ENCODE results near the gene MCCC2. TPM values are rescaled to one million over a fixed set of nuclear protein-coding genes. Genes with fewer than 3 reads are reported as not detected.

Gene MCCC2
- total and polyA plus RNA-seq, 2 of the 4 experiments (the other 2 are of a cell fraction), result 18.0 to 22.0 TPM

GRCh38 chr5:71623221-71623794 lies 36.2 kb downstream of the MCCC2 start:
- ChIA-PET POLR2A (ENCODE audit: unreplicated experiment) (no interaction called here), CTCF (interaction anchor here (1.7 kb wide), 1 partner anchor 22 kb away, joined by 4 read pairs; no protein-coding TSS in a partner anchor)
- Histone ChIP-seq H3K9me1 (ENCODE audit: insufficient read depth, low read length) (no peaks in the 10 kb centered on the region), H2AK5ac (ENCODE audit: low read depth, low read length) (no peak overlapping the region), H2BK120ac (ENCODE audit: low read depth, low read length) (no peak overlapping the region), H2BK20ac (ENCODE audit: low read depth, low read length) (no peak overlapping the region), H3K14ac (replicated peaks; ENCODE audit: low read depth, low read length) (no peak overlapping the region), H3K4me1 (ENCODE audit: control insufficient read depth, insufficient read depth, low read length) (no peaks in the 10 kb centered on the region), H4K20me1 (ENCODE audit: insufficient read depth, low read length) (no peaks in the 10 kb centered on the region), H2AFZ (replicated peaks; ENCODE audit: low read length, poor library complexity) (no peak overlapping the region), H3K56ac (ENCODE audit: extremely low read depth, insufficient read depth, low read length) (no peak overlapping the region), H3K27ac (ENCODE audit: insufficient read depth, low read length) (no peak overlapping the region), H3K4me2 (ENCODE audit: low read depth, low read length) (no peak overlapping the region), H3K79me1 (ENCODE audit: low read depth in 1 of 2, low read length in 2 of 2) (no peaks in the 10 kb centered on the region), H3K4ac (ENCODE audit: low read depth, low read length) (no peak overlapping the region), H4K5ac (ENCODE audit: low read depth, low read length) (no peak overlapping the region), H3K18ac (ENCODE audit: low read depth, low read length) (no peak overlapping the region), H2BK15ac (ENCODE audit: low read depth, low read length) (no peak overlapping the region), H4K8ac (ENCODE audit: low read depth in 2 of 2, low read length in 2 of 2) (no peak overlapping the region), H4K91ac (ENCODE audit: insufficient read depth, low read depth, low read length) (no peak overlapping the region), H2AK9ac (replicated peaks; ENCODE audit: low read depth, low read length, poor library complexity) (no peak overlapping the region), H3K9ac (ENCODE audit: low read depth, low read length) (no peak overlapping the region), H3K4me3 (ENCODE audit: insufficient read depth, low read depth, low read length) (no peak overlapping the region), H3K23ac (ENCODE audit: low read depth, low read length) (no peak overlapping the region), H3K27me3 (ENCODE audit: control insufficient read depth, insufficient read depth, low read length) (no peaks in the 10 kb centered on the region), H3K36me3 (ENCODE audit: control insufficient read depth, insufficient read depth, low read length) (peaks cover 7% of the 10 kb centered on the region; the same call in 1 of the 2 replicates), H2BK5ac (ENCODE audit: low read depth, low read length, poor library complexity, severe bottlenecking) (no peak overlapping the region), H3K9me3 (ENCODE audit: control insufficient read depth, insufficient read depth, low read length) (no peaks in the 10 kb centered on the region)
- dilution Hi-C loops (cut with HindIII; ENCODE audit: low sequenced_read_pairs, unreplicated experiment) (no loop called here), intact Hi-C loops (cut with micrococcal nuclease) (no loop called here), in situ Hi-C loops (cut with MboI; ENCODE audit: low sequenced_read_pairs) (no loop called here)
- TF ChIP-seq RAD21 (IDR thresholded peaks at IDR 0.05; ENCODE audit: low read length), result no peak
- no peak for TF ChIP-seq BHLHE40 (IDR thresholded peaks at IDR 0.05; ENCODE audit: low read depth, low read length)
- no peak for TF ChIP-seq CTCF (conservative IDR thresholded peaks at IDR 0.05; ENCODE audit: low read depth, low read length)
- no peak for TF ChIP-seq ELK1 (IDR thresholded peaks at IDR 0.05; ENCODE audit: borderline replicate concordance, low read depth, low read length)
- no peak for TF ChIP-seq MAFK (IDR thresholded peaks at IDR 0.05; ENCODE audit: low read depth, low read length)
- TF ChIP-seq MXI1 (IDR thresholded peaks at IDR 0.05; ENCODE audit: borderline replicate concordance, low read depth, low read length), result no peak
- TF ChIP-seq MAZ (IDR thresholded peaks at IDR 0.05; ENCODE audit: borderline replicate concordance, low read depth, low read length), result no peak
- TF ChIP-seq RFX5 (IDR thresholded peaks at IDR 0.05; ENCODE audit: low read depth, low read length), result no peak
- no peak for TF ChIP-seq POLR2A (IDR thresholded peaks at IDR 0.05; ENCODE audit: low read depth, low read length)
- no peak for TF ChIP-seq RCOR1 (IDR thresholded peaks at IDR 0.05; ENCODE audit: insufficient replicate concordance, low read length)
- TF ChIP-seq FOS (IDR thresholded peaks at IDR 0.05; ENCODE audit: low read depth, low read length), result no peak
- no CpG with 5 or more reads among the region's 10 CpGs for WGBS, 2 experiments (ENCODE audit: extremely low coverage in 2 of 2, insufficient read length in 1 of 2)
- ATAC-seq (ENCODE audit: low read depth), result no peak
- no peak for DNase-seq
- no TSS peak for BruUV-seq (replicated peaks)

Measured in IMR-90 (cell line).